Rectal smooth muscle tissue (tissue), 1 donor: Measurements from ENCODE around the gene KIAA0040.

Experiments
- H3K27ac ChIP-seq: one replicate; pipeline ENCODE4 v1.7.0; 2013; ENCODE audit warnings: low read depth, low read length, inconsistent platforms
- H3K27me3 ChIP-seq: one replicate; pipeline ENCODE4 v1.7.0; 2013; ENCODE audit warnings: low read length; ENCODE audit not compliant: control insufficient read depth, insufficient read depth
- H3K36me3 ChIP-seq: one replicate; pipeline ENCODE4 v1.7.0; 2013; ENCODE audit warnings: low read length; ENCODE audit not compliant: control insufficient read depth, insufficient read depth
- H3K4me1 ChIP-seq: one replicate; pipeline ENCODE4 v1.7.0; 2013; ENCODE audit warnings: low read length; ENCODE audit not compliant: control insufficient read depth, insufficient read depth
- H3K4me3 ChIP-seq: one replicate; pipeline ENCODE4 v1.7.0; 2013; ENCODE audit warnings: low read length
- H3K9ac ChIP-seq: one replicate; pipeline ENCODE4 v1.7.0; 2013; ENCODE audit warnings: low read length

The KIAA0040 gene

DNA sequence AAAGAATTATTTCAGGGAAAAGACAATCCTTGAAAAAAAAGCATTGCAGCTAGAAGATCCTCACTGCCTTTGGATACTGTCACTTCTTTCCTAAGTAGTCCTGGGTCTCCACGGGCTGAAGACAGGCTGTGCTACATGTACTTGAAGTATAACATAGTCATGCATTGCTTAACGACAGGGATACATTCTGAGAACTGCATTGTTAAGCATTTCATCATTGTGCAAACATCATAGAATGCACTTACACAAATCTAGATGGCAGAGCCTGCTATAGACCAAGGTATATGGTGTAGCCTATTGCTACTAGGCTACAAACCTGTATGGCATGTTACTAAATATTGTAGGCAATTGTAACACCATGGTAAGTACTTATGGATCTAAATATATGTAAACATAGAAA is 54.0 kb downstream of the KIAA0040 start:
- Histone ChIP-seq H3K27ac (no peak overlapping the region), H3K4me3 (no peak overlapping the region), H3K36me3 (no peaks in the 10 kb centered on the region), H3K4me1 (no peaks in the 10 kb centered on the region), H3K27me3 (no peaks in the 10 kb centered on the region), H3K9ac (no peak overlapping the region)

DNA sequence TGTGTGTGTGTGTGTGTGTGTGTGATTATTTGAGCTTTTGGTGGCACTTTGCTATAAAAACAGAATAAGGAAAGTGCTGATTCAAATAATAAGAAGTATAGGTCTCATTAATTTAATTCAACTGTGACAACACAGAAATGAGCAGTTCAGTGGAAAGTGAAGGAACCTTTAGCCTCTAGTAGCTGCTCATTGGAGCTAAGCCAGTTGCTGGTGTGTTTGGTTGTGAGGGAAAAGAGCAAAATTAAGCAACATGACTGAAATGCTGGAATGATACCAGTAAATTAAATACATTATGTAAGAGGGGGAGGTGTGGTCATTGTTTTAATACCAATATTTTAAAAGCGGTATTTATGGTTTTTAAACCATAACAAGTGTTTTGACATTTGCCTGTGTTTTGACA is 55.2 kb downstream of the KIAA0040 start:
- H3K27ac ChIP-seq: no peak overlapping the region
- no peak overlapping the region for H3K9ac ChIP-seq
- H3K36me3 ChIP-seq: no peaks in the 10 kb centered on the region
- H3K27me3 ChIP-seq: no peaks in the 10 kb centered on the region
- H3K4me3 ChIP-seq: no peak overlapping the region
- H3K4me1 ChIP-seq: peaks cover 10% of the 10 kb centered on the region

DNA sequence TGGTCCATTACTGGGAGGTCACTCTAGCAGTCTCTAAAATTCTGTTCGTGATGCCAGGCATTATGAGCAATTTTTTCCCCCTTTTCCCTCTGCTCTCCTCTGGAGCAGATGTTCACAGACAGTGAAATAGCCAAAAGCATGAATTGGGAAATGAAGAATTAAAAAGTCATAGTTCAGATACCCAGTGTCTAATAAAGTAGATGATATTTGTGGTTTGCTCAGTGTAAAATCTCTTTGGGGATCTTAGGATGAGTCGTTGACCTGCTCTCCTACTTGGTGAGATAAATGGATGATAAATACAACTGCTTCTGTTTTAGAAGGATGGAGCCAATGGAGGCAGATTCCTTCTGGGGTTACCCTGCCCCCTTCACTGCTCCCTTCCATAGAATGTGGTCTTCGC is 56.3 kb downstream of the KIAA0040 start:
- peaks cover 16% of the 10 kb centered on the region for H3K4me1 ChIP-seq
- H3K27ac ChIP-seq: no peak overlapping the region
- no peaks in the 10 kb centered on the region for H3K27me3 ChIP-seq

DNA sequence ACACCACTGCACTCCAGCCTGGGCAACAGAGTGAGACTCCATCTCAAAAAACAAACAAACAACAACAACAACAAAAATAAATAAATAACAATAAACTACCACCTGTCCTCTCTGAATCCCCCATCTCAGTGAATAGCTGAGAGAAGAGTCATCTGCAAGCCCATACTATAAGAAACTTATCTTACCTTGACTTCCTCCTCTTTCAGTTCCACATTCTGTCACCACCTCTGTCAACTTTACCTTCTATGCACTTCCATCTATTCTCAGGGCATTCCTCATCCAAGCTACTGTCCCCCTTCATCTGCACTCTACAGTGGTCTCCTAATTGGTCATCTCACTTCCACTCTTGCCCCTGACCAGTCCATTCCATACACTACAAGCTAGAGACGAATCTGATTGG is 58.1 kb downstream of the KIAA0040 start:
- Histone ChIP-seq H3K4me1 (peaks cover 32% of the 10 kb centered on the region), H3K36me3 (no peaks in the 10 kb centered on the region), H3K27ac (no peak overlapping the region), H3K4me3 (no peak overlapping the region), H3K27me3 (no peaks in the 10 kb centered on the region), H3K9ac (no peak overlapping the region)

More for the DNA sequence above, 56.3 kb downstream of the KIAA0040 start:
- Histone ChIP-seq H3K36me3 (no peaks in the 10 kb centered on the region), H3K9ac (no peak overlapping the region), H3K4me3 (no peak overlapping the region)

DNA sequence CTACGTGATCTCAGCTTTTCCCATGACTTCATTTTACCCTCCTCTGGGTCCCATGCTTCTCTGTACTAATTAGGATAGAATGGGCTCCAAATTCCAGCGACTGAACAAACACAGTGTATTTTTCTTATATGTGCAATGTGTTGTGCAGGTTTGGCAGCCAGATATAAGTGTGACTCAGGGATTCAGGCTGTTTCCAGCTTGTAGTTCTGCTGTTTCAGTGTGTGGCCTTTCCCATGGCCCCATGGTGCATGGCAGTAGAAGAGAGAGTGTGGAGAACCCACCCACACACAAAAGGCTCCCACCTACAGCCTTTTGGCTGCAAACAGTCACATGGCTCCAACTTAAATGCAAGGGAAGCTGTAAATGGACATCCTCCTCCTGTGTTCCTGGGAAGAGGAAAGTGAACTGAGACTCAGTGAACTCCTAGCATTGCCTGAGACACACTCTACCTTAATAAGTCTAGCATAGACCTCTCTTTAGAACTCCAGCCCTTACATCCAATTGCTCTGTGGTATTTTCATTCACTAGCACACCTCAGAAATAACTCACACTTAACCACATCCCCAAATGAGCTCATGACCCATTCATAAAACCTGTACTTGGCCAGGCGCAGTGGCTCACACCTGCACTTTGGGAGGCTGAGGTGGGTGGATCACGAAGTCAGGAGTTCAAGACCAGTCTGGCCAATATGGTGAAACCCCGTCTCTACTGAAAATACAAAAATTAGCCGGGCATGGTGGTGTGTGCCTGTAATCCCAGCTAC is 58.7 kb downstream of the KIAA0040 start:
- Histone ChIP-seq H3K36me3 (no peaks in the 10 kb centered on the region), H3K4me1 (peaks cover 33% of the 10 kb centered on the region)

DNA sequence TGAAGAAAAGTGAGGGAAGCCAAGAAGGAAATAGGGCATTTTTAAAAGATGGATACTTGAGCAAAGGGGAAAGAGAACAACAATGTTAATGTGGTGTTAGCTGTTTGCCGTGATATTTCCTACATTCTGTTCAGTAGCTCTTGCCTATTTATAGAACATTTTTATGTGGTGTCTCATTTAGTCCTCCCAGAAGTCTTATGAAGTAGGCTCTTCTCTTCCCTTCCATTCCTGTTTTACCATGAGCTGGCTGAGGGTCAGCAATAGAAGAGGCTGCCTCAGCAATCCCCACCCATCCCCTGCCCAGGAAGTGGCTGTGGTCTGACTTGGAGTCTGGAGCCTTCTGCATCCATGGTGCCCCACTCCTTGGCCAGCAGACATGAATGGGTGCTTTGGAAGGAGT is 60.1 kb downstream of the KIAA0040 start:
- Histone ChIP-seq H3K27ac (no peak overlapping the region), H3K4me3 (no peak overlapping the region), H3K27me3 (no peaks in the 10 kb centered on the region), H3K4me1 (peaks cover 36% of the 10 kb centered on the region), H3K36me3 (no peaks in the 10 kb centered on the region), H3K9ac (no peak overlapping the region)

More for the DNA sequence above, 58.7 kb downstream of the KIAA0040 start:
- Histone ChIP-seq H3K27me3 (no peaks in the 10 kb centered on the region), H3K9ac (no peak overlapping the region), H3K4me3 (no peak overlapping the region), H3K27ac (no peak overlapping the region)

DNA sequence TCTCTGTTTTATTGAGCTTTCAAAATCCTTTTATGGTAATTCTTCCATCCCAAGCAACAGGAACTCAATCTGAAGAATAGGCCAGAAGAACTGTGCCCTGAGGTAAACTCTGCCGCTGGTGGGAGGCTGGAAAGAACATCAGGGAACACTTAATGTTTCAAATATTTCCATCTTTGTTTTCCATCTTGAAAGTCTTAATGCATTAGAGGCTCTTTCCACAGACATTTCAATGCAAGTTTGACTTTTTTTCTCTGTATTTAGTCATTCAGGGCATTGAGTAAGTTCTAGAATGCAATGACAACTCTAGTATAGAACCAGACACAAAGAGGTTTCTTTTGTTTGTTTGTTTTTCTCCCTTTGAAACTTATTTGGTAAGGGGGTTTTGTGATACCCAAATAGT is 61.5 kb downstream of the KIAA0040 start:
- peak overlapping the region; percentile 30 for H3K27ac ChIP-seq
- no peak overlapping the region for H3K9ac ChIP-seq
- no peaks in the 10 kb centered on the region for H3K27me3 ChIP-seq
- H3K36me3 ChIP-seq: no peaks in the 10 kb centered on the region
- H3K4me1 ChIP-seq: peaks cover 36% of the 10 kb centered on the region
- no peak overlapping the region for H3K4me3 ChIP-seq

DNA sequence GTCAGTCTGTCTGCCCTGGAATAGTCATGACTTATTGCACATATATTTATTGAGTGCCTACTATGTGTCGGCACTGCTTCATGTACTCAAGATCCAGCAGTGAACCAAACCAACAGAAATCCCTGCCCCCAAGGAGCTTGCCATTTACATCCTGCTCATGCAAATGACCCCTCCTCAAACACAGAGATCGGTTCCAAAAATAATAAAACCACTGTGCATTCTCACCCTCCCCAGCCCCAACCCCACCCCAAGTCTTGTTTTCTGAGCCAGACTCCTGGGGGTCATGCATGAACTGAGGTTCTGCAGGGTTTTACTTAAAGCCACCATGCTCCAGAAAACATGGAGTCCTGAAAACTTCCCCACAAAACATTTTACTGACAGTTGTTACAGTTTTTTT is 61.9 kb downstream of the KIAA0040 start:
- H3K9ac ChIP-seq: no peak overlapping the region
- H3K4me1 ChIP-seq: peaks cover 36% of the 10 kb centered on the region
- H3K36me3 ChIP-seq: no peaks in the 10 kb centered on the region
- H3K27ac ChIP-seq: peak overlapping the region; percentile 52
- no peaks in the 10 kb centered on the region for H3K27me3 ChIP-seq
- H3K4me3 ChIP-seq: no peak overlapping the region

DNA sequence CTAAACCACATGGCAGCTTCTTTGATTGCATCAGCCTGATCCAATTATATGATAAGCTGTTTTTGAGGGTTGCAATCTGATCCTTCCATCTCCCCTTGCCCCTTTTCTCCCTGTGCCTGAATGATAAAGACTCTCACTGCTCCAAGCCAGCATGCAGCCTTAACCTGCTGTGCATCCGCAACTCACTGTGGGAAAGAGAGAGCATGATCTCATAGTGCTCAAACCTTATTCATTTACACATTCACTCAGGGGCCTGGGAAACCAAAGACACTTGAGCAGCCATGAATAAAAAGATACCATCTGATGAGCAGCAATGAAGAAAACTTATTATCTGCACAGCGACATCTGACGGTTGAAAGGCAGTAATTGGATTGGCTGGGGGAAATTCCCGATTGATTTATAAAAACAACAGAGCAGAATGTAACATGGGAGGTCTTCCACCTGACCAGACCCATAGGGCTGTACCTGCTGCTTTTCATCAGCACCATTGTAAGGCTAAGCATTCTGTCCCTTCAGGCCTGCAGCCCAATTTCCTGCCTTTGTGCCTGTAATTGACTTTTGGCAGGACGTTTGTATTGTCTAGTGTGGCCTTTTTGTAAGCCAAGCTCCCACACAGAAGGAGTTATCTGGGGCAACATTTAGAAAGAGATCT is 62.5 kb downstream of the KIAA0040 start:
- H3K9ac ChIP-seq: no peak overlapping the region
- no peak overlapping the region for H3K4me3 ChIP-seq
- no peaks in the 10 kb centered on the region for H3K36me3 ChIP-seq
- peak overlapping the region; percentile 71 for H3K27ac ChIP-seq
- H3K27me3 ChIP-seq: no peaks in the 10 kb centered on the region
- H3K4me1 ChIP-seq: peaks cover 36% of the 10 kb centered on the region

DNA sequence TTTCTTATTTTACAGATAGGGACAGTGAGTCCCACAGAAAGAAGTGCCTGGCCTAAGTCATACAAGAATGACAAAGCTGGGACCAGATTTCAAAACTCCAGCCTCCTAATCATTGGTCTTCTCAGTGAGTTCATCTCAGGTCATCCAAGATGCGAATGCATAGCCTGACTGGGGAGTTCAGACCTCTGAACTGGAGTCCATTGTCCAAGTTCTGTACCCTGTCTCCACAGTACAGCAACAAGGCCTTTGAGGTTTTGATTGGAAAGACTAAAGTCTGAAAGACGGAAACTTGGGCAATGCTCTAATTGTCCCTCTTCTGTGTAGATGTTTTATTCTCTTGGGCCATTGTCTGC is 63.0 kb downstream of the KIAA0040 start:
- Histone ChIP-seq H3K27me3 (no peaks in the 10 kb centered on the region), H3K36me3 (no peaks in the 10 kb centered on the region), H3K4me1 (peaks cover 38% of the 10 kb centered on the region), H3K4me3 (no peak overlapping the region), H3K9ac (no peak overlapping the region), H3K27ac (peak overlapping the region; percentile 71)

DNA sequence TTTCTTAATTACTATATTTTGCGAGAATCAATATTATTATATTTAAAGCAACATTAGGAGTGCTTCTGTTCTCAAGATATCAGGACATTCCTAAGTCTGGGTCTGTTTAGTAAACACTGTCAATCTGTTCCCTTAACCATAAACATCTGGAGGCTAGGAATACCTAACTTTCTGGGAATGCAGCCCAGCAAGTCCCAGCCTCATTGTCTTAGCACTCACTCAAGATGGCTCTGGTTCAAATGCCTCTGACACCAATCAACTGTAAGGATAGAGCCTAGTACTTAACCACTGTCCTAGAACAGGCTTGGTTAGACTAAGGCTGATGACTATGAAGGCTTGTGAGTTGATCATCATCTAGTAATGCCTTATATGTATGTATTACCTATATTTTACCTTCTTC is 63.4 kb downstream of the KIAA0040 start:
- H3K4me1 ChIP-seq: peaks cover 38% of the 10 kb centered on the region
- H3K27ac ChIP-seq: peak overlapping the region; percentile 71
- H3K9ac ChIP-seq: no peak overlapping the region

DNA sequence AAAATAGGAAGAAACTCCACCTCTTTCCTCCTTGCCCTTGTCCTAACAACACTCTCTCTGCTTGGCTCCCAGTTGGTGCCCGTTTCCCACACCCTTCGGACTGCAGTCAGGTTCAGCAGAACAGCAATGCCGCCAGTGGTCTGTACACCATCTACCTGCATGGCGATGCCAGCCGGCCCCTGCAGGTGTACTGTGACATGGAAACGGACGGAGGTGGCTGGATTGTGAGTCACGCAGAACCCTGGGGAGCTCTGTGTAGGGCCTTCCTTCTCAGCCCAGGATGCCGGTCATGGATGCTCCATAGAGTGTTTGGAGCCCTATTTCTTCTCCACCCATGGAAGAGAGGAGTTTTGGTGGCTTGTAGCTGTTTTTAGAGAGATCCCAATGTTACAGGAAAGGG is 64.1 kb downstream of the KIAA0040 start:
- H3K4me3 ChIP-seq: no peak overlapping the region
- H3K27me3 ChIP-seq: no peaks in the 10 kb centered on the region
- peaks cover 38% of the 10 kb centered on the region for H3K4me1 ChIP-seq
- no peaks in the 10 kb centered on the region for H3K36me3 ChIP-seq
- H3K9ac ChIP-seq: no peak overlapping the region
- H3K27ac ChIP-seq: no peak overlapping the region

More for the DNA sequence above, 63.4 kb downstream of the KIAA0040 start:
- no peaks in the 10 kb centered on the region for H3K27me3 ChIP-seq
- no peak overlapping the region for H3K4me3 ChIP-seq
- no peaks in the 10 kb centered on the region for H3K36me3 ChIP-seq

DNA sequence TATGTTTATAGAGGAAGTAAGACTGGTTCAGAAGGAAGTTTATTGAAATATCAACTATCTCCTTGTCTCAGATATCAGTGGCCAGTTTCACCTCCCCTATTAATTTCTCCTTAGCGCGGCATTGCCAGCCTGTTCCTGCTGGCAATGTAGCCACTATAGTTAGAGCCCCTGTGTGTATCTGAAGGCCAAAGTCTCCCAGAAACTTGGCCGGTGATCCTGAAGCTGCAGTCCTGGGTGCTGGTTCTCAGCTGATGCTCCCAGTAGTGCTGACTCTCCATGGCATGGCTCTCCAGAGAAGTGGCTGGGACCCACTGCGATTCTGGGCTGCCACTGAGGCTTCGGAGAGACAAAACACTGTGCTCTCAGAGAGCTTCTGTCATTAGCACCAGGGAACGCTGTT is 65.0 kb downstream of the KIAA0040 start:
- H3K27ac ChIP-seq: no peak overlapping the region
- no peaks in the 10 kb centered on the region for H3K27me3 ChIP-seq
- H3K9ac ChIP-seq: no peak overlapping the region
- H3K4me3 ChIP-seq: no peak overlapping the region
- H3K4me1 ChIP-seq: peaks cover 30% of the 10 kb centered on the region
- no peaks in the 10 kb centered on the region for H3K36me3 ChIP-seq
